ENCODE measurements around the gene PHLDB2. TPM values are rescaled to one million over a fixed set of nuclear protein-coding genes. Genes with fewer than 3 reads are reported as not detected.

The PHLDB2 gene
- total RNA-seq, 1 donor from 2014 or later: 170 TPM

GRCh38 chr3:111979434-111980038 lies 120.5 kb downstream of the PHLDB2 start:
- H3K4me3 Mint-ChIP-seq (ENCODE audit: unreplicated experiment): peak overlapping the region; percentile 91
- no peaks in the 10 kb centered on the region for H3K4me1 ChIP-seq (ENCODE audit: insufficient read depth, low read length)
- peak overlapping the region; percentile 79 for H3K4me3 ChIP-seq (ENCODE audit: insufficient read depth, low read depth, low read length)
- peak overlapping the region; percentile 82 for H3K4me2 ChIP-seq (ENCODE audit: low read length)
- H3K9ac ChIP-seq (ENCODE audit: low read length): peak overlapping the region; percentile 92
- peak overlapping the region; percentile 55 for H3K27ac Mint-ChIP-seq (ENCODE audit: unreplicated experiment)
- H3K9me3 ChIP-seq (ENCODE audit: insufficient read depth, low read depth, low read length): no peaks in the 10 kb centered on the region
- H3K27me3 Mint-ChIP-seq (ENCODE audit: low read depth, unreplicated experiment): no peaks in the 10 kb centered on the region
- TF ChIP-seq CTCF (IDR thresholded peaks at IDR 0.05; ENCODE audit: insufficient read depth, low read depth, low read length): no peak
- no peak for TF ChIP-seq EZH2 (IDR thresholded peaks at IDR 0.05; ENCODE audit: insufficient read depth, low read length)
- H4K20me1 ChIP-seq (ENCODE audit: insufficient read depth, low read length): no peaks in the 10 kb centered on the region
- H3K79me2 ChIP-seq (ENCODE audit: insufficient read depth, low read length): peaks cover 55% of the 10 kb centered on the region
- peaks cover 16% of the 10 kb centered on the region for H3K36me3 ChIP-seq (ENCODE audit: insufficient read depth, low read length)
- no peaks in the 10 kb centered on the region for H3K4me1 Mint-ChIP-seq (ENCODE audit: low read depth, unreplicated experiment)
- peak; percentile 36 for DNase-seq (ENCODE audit: low read depth)
- no peaks in the 10 kb centered on the region for H3K9me3 Mint-ChIP-seq (ENCODE audit: unreplicated experiment)
- H3K27ac ChIP-seq (ENCODE audit: low read depth, low read length): peak overlapping the region; percentile 84
- H3K36me3 Mint-ChIP-seq (ENCODE audit: low read depth, unreplicated experiment): no peaks in the 10 kb centered on the region
- FAIRE-seq: peak; percentile 71
- no peaks in the 10 kb centered on the region for H3K27me3 ChIP-seq (ENCODE audit: insufficient read depth, low read length)
- peak overlapping the region; percentile 87 for H2AFZ ChIP-seq (ENCODE audit: low read depth, low read length)

- Histone ChIP-seq H3K79me2 (ENCODE audit: insufficient read depth, low read length) (peaks cover 66% of the 10 kb centered on the region), H2AFZ (ENCODE audit: low read depth, low read length) (no peak overlapping the region), H3K36me3 (ENCODE audit: insufficient read depth, low read length) (peaks cover 8% of the 10 kb centered on the region), H3K4me3 (ENCODE audit: insufficient read depth, low read depth, low read length) (peak overlapping the region; percentile 79), H3K27me3 (ENCODE audit: insufficient read depth, low read length) (no peaks in the 10 kb centered on the region), H3K27ac (ENCODE audit: low read depth, low read length) (no peak overlapping the region), H4K20me1 (ENCODE audit: insufficient read depth, low read length) (no peaks in the 10 kb centered on the region), H3K4me1 (ENCODE audit: insufficient read depth, low read length) (no peaks in the 10 kb centered on the region), H3K9me3 (ENCODE audit: insufficient read depth, low read depth, low read length) (no peaks in the 10 kb centered on the region), H3K4me2 (ENCODE audit: low read length) (peak overlapping the region; percentile 82), H3K9ac (ENCODE audit: low read length) (no peak overlapping the region)
- H3K4me1 Mint-ChIP-seq (ENCODE audit: low read depth, unreplicated experiment): no peaks in the 10 kb centered on the region
- H3K27ac Mint-ChIP-seq (ENCODE audit: unreplicated experiment): no peak overlapping the region
- no peaks in the 10 kb centered on the region for H3K27me3 Mint-ChIP-seq (ENCODE audit: low read depth, unreplicated experiment)
- no peaks in the 10 kb centered on the region for H3K9me3 Mint-ChIP-seq (ENCODE audit: unreplicated experiment)
- no peak for FAIRE-seq
- H3K4me3 Mint-ChIP-seq (ENCODE audit: unreplicated experiment): peak overlapping the region; percentile 91
- DNase-seq (ENCODE audit: low read depth): no peak
- no peaks in the 10 kb centered on the region for H3K36me3 Mint-ChIP-seq (ENCODE audit: low read depth, unreplicated experiment)
- TF ChIP-seq CTCF (IDR thresholded peaks at IDR 0.05; ENCODE audit: insufficient read depth, low read depth, low read length): no peak
- TF ChIP-seq EZH2 (IDR thresholded peaks at IDR 0.05; ENCODE audit: insufficient read depth, low read length): no peak
Measured at GRCh38 chr3:111980716-111981456, 121.8 kb downstream of the PHLDB2 start.

- no peak overlapping the region for H2AFZ ChIP-seq (ENCODE audit: low read depth, low read length)
- H3K4me3 ChIP-seq (ENCODE audit: insufficient read depth, low read depth, low read length): no peak overlapping the region
- no peaks in the 10 kb centered on the region for H3K27me3 ChIP-seq (ENCODE audit: insufficient read depth, low read length)
- H3K27ac ChIP-seq (ENCODE audit: low read depth, low read length): no peak overlapping the region
- Mint-ChIP-seq H3K27ac (ENCODE audit: unreplicated experiment) (no peak overlapping the region), H3K27me3 (ENCODE audit: low read depth, unreplicated experiment) (no peaks in the 10 kb centered on the region), H3K36me3 (ENCODE audit: low read depth, unreplicated experiment) (no peaks in the 10 kb centered on the region), H3K4me3 (ENCODE audit: unreplicated experiment) (peak overlapping the region; percentile 24), H3K4me1 (ENCODE audit: low read depth, unreplicated experiment) (no peaks in the 10 kb centered on the region), H3K9me3 (ENCODE audit: unreplicated experiment) (no peaks in the 10 kb centered on the region)
- no peak for FAIRE-seq
- no peak for DNase-seq (ENCODE audit: low read depth)
- no peaks in the 10 kb centered on the region for H3K4me1 ChIP-seq (ENCODE audit: insufficient read depth, low read length)
- no peak overlapping the region for H3K9ac ChIP-seq (ENCODE audit: low read length)
- peaks cover 67% of the 10 kb centered on the region for H3K79me2 ChIP-seq (ENCODE audit: insufficient read depth, low read length)
- no peaks in the 10 kb centered on the region for H3K9me3 ChIP-seq (ENCODE audit: insufficient read depth, low read depth, low read length)
- peaks cover 8% of the 10 kb centered on the region for H3K36me3 ChIP-seq (ENCODE audit: insufficient read depth, low read length)
- H3K4me2 ChIP-seq (ENCODE audit: low read length): peak overlapping the region; percentile 82
- no peaks in the 10 kb centered on the region for H4K20me1 ChIP-seq (ENCODE audit: insufficient read depth, low read length)
- TF ChIP-seq EZH2 (IDR thresholded peaks at IDR 0.05; ENCODE audit: insufficient read depth, low read length): no peak
- no peak for TF ChIP-seq CTCF (IDR thresholded peaks at IDR 0.05; ENCODE audit: insufficient read depth, low read depth, low read length)
Measured at GRCh38 chr3:111981457-111981763, 122.3 kb downstream of the PHLDB2 start.
